ENCODE results near the gene RANBP3. TPM values are rescaled to one million over a fixed set of nuclear protein-coding genes. Genes with fewer than 3 reads are reported as not detected.

RANBP3 gene
- total and polyA plus RNA-seq, 4 donors = 42.0 to 88.6 (median 63.0) TPM

GRCh38 chr19:6020166-6020882 lies 42.4 kb upstream of the RANBP3 start:
- Histone ChIP-seq H3K27ac (ENCODE audit: low read depth, low read length) (no peak overlapping the region), H3K27me3 (ENCODE audit: control insufficient read depth, insufficient read depth, low read length) (no peaks in the 10 kb centered on the region), H3K4me3 (ENCODE audit: low read depth, low read length) (no peak overlapping the region), H3K4me1 (ENCODE audit: control insufficient read depth, insufficient read depth, low read length) (peaks cover 5% of the 10 kb centered on the region), H3K9me3 (ENCODE audit: control insufficient read depth, insufficient read depth, low read length) (no peaks in the 10 kb centered on the region), H3K36me3 (ENCODE audit: control insufficient read depth, insufficient read depth, low read length) (peaks cover 25% of the 10 kb centered on the region)
- DNase-seq (ENCODE audit: low read depth in 4 of 6, low spot score in 6 of 6) = no peak
- 96% methylated on average over 15 of the region's 20 CpGs for WGBS (ENCODE audit: insufficient coverage)

DNA sequence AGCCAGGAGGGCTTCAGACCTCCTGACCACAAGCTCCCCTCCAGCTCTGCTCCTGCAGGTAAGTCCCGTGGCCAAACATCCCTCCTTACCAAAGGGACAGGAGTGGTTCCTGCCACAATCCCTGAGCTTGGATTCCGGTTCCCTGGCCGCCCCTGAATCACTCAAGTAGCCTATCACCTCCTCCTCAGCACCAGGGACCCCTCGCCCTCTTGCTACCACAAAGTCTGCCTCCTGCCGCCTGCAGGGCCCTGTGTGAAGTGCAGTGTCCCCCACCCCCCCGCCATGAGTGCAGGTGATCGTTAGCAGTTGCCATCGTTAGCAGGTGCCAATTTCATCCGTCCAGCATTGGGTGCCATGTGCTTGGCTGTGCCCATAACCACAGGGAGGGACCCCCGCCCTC lies 40.8 kb upstream of the RANBP3 start:
- 62% methylated on average over 10 of the region's 10 CpGs for WGBS (ENCODE audit: insufficient coverage)
- peaks cover 5% of the 10 kb centered on the region for H3K4me1 ChIP-seq (ENCODE audit: control insufficient read depth, insufficient read depth, low read length)
- H3K27me3 ChIP-seq (ENCODE audit: control insufficient read depth, insufficient read depth, low read length) = no peaks in the 10 kb centered on the region
- no peak overlapping the region for H3K27ac ChIP-seq (ENCODE audit: low read depth, low read length)
- no peak for DNase-seq (ENCODE audit: low read depth in 4 of 6, low spot score in 6 of 6)
- peaks cover 24% of the 10 kb centered on the region for H3K36me3 ChIP-seq (ENCODE audit: control insufficient read depth, insufficient read depth, low read length)
- no peak overlapping the region for H3K4me3 ChIP-seq (ENCODE audit: low read depth, low read length)
- H3K9me3 ChIP-seq (ENCODE audit: control insufficient read depth, insufficient read depth, low read length) = no peaks in the 10 kb centered on the region

- WGBS (ENCODE audit: insufficient coverage) = 86% methylated on average over 7 of the region's 11 CpGs
- Histone ChIP-seq H3K9me3 (ENCODE audit: control insufficient read depth, insufficient read depth, low read length) (no peaks in the 10 kb centered on the region), H3K27ac (ENCODE audit: low read depth, low read length) (no peak overlapping the region), H3K4me1 (ENCODE audit: control insufficient read depth, insufficient read depth, low read length) (peaks cover 5% of the 10 kb centered on the region), H3K27me3 (ENCODE audit: control insufficient read depth, insufficient read depth, low read length) (no peaks in the 10 kb centered on the region), H3K4me3 (ENCODE audit: low read depth, low read length) (no peak overlapping the region), H3K36me3 (ENCODE audit: control insufficient read depth, insufficient read depth, low read length) (peaks cover 20% of the 10 kb centered on the region)
- DNase-seq (ENCODE audit: low read depth in 4 of 6, low spot score in 6 of 6) = no peak
Measured at GRCh38 chr19:6017576-6017975, 39.6 kb upstream of the RANBP3 start.

- H3K27me3 ChIP-seq (ENCODE audit: control insufficient read depth, insufficient read depth, low read length) = no peaks in the 10 kb centered on the region
- no peak for DNase-seq (ENCODE audit: low read depth in 4 of 6, low spot score in 6 of 6)
- H3K9me3 ChIP-seq (ENCODE audit: control insufficient read depth, insufficient read depth, low read length) = no peaks in the 10 kb centered on the region
- H3K36me3 ChIP-seq (ENCODE audit: control insufficient read depth, insufficient read depth, low read length) = peaks cover 24% of the 10 kb centered on the region
- H3K4me1 ChIP-seq (ENCODE audit: control insufficient read depth, insufficient read depth, low read length) = no peaks in the 10 kb centered on the region
- no peak overlapping the region for H3K4me3 ChIP-seq (ENCODE audit: low read depth, low read length)
- H3K27ac ChIP-seq (ENCODE audit: low read depth, low read length) = no peak overlapping the region
- 89% methylated on average over 17 of the region's 26 CpGs for whole genome bisulfite sequencing (ENCODE audit: insufficient coverage)
Measured at GRCh38 chr19:6015841-6016545, 38.1 kb upstream of the RANBP3 start.

GRCh38 chr19:6014551-6015135 lies 36.7 kb upstream of the RANBP3 start:
- 86% methylated on average over 6 of the region's 13 CpGs for WGBS (ENCODE audit: insufficient coverage)
- Histone ChIP-seq H3K27me3 (ENCODE audit: control insufficient read depth, insufficient read depth, low read length) (no peaks in the 10 kb centered on the region), H3K9me3 (ENCODE audit: control insufficient read depth, insufficient read depth, low read length) (no peaks in the 10 kb centered on the region), H3K4me1 (ENCODE audit: control insufficient read depth, insufficient read depth, low read length) (no peaks in the 10 kb centered on the region), H3K27ac (ENCODE audit: low read depth, low read length) (no peak overlapping the region), H3K4me3 (ENCODE audit: low read depth, low read length) (no peak overlapping the region), H3K36me3 (ENCODE audit: control insufficient read depth, insufficient read depth, low read length) (peaks cover 27% of the 10 kb centered on the region)
- no peak for DNase-seq (ENCODE audit: low read depth in 4 of 6, low spot score in 6 of 6)

GRCh38 chr19:6012426-6013170 lies 34.7 kb upstream of the RANBP3 start:
- H3K27ac ChIP-seq (ENCODE audit: low read depth, low read length) = no peak overlapping the region
- WGBS (ENCODE audit: insufficient coverage) = 77% methylated on average over 11 of the region's 18 CpGs

GRCh38 chr19:6011794-6012193 lies 33.9 kb upstream of the RANBP3 start:
- no peak overlapping the region for H3K4me3 ChIP-seq (ENCODE audit: low read depth, low read length)
- no peaks in the 10 kb centered on the region for H3K4me1 ChIP-seq (ENCODE audit: control insufficient read depth, insufficient read depth, low read length)
- H3K27ac ChIP-seq (ENCODE audit: low read depth, low read length) = no peak overlapping the region
- no peak for DNase-seq (ENCODE audit: low read depth in 4 of 6, low spot score in 6 of 6)
- peaks cover 46% of the 10 kb centered on the region for H3K36me3 ChIP-seq (ENCODE audit: control insufficient read depth, insufficient read depth, low read length)
- H3K27me3 ChIP-seq (ENCODE audit: control insufficient read depth, insufficient read depth, low read length) = no peaks in the 10 kb centered on the region
- WGBS (ENCODE audit: insufficient coverage) = 82% methylated on average over 1 of the region's 1 CpG
- no peaks in the 10 kb centered on the region for H3K9me3 ChIP-seq (ENCODE audit: control insufficient read depth, insufficient read depth, low read length)

More at GRCh38 chr19:6012426-6013170, 34.7 kb upstream of the RANBP3 start:
- H3K27me3 ChIP-seq (ENCODE audit: control insufficient read depth, insufficient read depth, low read length) = no peaks in the 10 kb centered on the region
- no peaks in the 10 kb centered on the region for H3K4me1 ChIP-seq (ENCODE audit: control insufficient read depth, insufficient read depth, low read length)
- DNase-seq (ENCODE audit: low read depth in 4 of 6, low spot score in 6 of 6) = no peak
- H3K36me3 ChIP-seq (ENCODE audit: control insufficient read depth, insufficient read depth, low read length) = peaks cover 38% of the 10 kb centered on the region
- H3K4me3 ChIP-seq (ENCODE audit: low read depth, low read length) = no peak overlapping the region
- H3K9me3 ChIP-seq (ENCODE audit: control insufficient read depth, insufficient read depth, low read length) = no peaks in the 10 kb centered on the region

DNA sequence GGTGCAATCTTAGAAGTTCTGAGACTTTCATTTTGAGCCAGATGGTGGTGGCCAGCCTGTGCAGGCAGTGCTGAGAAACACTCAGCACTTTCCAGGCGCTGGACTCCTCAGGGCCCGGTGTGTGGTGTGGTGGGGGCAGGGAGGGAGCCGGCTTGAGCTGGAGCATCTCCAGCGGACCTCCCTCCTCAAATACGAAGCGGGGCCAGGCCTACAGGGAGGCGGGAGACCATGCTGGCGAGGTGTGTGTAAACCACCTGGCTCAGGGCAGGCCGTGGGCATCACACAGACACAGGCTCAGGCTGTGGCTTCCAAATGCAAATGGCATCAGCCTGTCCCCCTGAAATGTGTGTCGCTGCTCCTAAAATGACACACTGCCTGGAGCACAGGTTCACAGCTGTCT lies 33.3 kb upstream of the RANBP3 start:
- 82% methylated on average over 8 of the region's 10 CpGs for WGBS (ENCODE audit: insufficient coverage)
- no peaks in the 10 kb centered on the region for H3K27me3 ChIP-seq (ENCODE audit: control insufficient read depth, insufficient read depth, low read length)
- H3K27ac ChIP-seq (ENCODE audit: low read depth, low read length) = no peak overlapping the region
- peaks cover 51% of the 10 kb centered on the region for H3K36me3 ChIP-seq (ENCODE audit: control insufficient read depth, insufficient read depth, low read length)
- H3K4me1 ChIP-seq (ENCODE audit: control insufficient read depth, insufficient read depth, low read length) = no peaks in the 10 kb centered on the region
- no peaks in the 10 kb centered on the region for H3K9me3 ChIP-seq (ENCODE audit: control insufficient read depth, insufficient read depth, low read length)
- DNase-seq (ENCODE audit: low read depth in 4 of 6, low spot score in 6 of 6) = no peak
- no peak overlapping the region for H3K4me3 ChIP-seq (ENCODE audit: low read depth, low read length)

DNA sequence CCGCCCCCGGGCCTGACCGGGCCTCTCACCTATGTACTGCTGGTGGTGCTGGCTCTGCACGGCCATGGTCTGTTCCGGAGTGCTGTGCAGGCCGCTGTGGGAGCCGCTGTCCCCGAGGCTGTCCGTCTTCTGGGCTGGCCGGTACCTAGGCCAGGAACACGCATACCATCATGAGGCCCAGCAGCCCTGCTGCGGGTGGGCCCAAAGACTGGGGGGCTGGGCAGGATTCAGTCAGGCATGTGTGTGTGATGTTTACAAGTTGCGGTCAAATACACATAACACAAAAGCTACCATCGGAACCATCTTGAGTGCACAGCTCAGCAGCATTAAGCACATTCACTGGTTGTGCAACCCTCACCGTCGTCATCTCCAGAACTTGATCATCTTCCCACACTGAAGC lies 32.2 kb upstream of the RANBP3 start:
- H3K9me3 ChIP-seq (ENCODE audit: control insufficient read depth, insufficient read depth, low read length) = no peaks in the 10 kb centered on the region
- H3K27me3 ChIP-seq (ENCODE audit: control insufficient read depth, insufficient read depth, low read length) = no peaks in the 10 kb centered on the region
- H3K4me1 ChIP-seq (ENCODE audit: control insufficient read depth, insufficient read depth, low read length) = no peaks in the 10 kb centered on the region
- no peak overlapping the region for H3K27ac ChIP-seq (ENCODE audit: low read depth, low read length)
- DNase-seq (ENCODE audit: low read depth in 4 of 6, low spot score in 6 of 6) = no peak
- H3K36me3 ChIP-seq (ENCODE audit: control insufficient read depth, insufficient read depth, low read length) = peaks cover 59% of the 10 kb centered on the region
- no peak overlapping the region for H3K4me3 ChIP-seq (ENCODE audit: low read depth, low read length)
- 91% methylated on average over 14 of the region's 16 CpGs for WGBS (ENCODE audit: insufficient coverage)
